HUDEP-2 (cell line): ENCODE results near the gene PSMD5.

Experiments used
- DNase-seq, 76 experiments: peaks; one replicate each; lab custom pipeline; 2025; ENCODE audit not compliant: unreplicated experiment in 76 of 76; lab: John Stamatoyannopoulos, UW

Gene PSMD5

DNA sequence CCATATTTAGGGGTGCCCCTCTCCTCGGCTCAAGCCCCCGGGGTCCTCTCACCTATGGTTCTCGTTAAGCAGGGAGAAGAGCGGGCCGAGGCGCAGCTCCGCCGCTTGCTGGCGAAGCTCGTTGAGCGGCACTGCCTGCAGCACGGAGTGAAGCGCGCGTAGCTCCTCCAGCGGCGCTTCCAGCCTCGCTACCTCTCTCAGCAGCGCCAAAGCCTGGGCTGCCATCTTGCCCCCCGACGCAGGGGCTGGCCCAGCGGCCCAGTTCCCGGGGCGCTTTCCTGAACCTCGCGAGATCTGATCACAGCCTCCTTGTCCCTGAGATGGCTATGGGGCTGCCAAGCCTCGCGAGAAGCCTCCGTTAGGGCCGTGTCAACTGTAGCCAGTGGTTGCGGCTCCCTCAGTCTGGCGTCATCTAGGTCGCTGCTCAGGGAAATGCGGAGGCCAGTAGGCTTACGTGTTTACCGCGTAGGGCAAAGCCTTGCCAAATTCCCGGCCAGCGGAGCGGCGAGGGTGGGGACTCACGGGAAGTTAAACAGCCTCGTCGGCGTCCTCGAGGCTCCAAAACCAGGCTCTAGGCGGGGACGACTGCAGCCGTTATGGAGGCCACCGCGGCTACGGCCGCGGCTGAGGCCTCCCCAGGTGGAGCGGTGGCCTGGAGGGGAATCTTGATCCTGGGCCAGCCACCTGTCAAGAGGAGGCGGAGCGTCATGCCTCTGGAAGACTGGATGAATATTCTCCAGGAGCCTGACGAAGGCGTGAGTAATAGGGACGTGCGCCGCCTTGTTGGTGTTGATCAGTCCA, at the start of gene PSMD5:
Gene PSMD5, minus strand, starts transcription at position 238 of the 801 bp plus-strand sequence. Its CDS starts 13 bp downstream, at position 225.
- DNase-seq = peak in 75 of 76 experiments; percentile 40 to 99 (median 96)

DNA sequence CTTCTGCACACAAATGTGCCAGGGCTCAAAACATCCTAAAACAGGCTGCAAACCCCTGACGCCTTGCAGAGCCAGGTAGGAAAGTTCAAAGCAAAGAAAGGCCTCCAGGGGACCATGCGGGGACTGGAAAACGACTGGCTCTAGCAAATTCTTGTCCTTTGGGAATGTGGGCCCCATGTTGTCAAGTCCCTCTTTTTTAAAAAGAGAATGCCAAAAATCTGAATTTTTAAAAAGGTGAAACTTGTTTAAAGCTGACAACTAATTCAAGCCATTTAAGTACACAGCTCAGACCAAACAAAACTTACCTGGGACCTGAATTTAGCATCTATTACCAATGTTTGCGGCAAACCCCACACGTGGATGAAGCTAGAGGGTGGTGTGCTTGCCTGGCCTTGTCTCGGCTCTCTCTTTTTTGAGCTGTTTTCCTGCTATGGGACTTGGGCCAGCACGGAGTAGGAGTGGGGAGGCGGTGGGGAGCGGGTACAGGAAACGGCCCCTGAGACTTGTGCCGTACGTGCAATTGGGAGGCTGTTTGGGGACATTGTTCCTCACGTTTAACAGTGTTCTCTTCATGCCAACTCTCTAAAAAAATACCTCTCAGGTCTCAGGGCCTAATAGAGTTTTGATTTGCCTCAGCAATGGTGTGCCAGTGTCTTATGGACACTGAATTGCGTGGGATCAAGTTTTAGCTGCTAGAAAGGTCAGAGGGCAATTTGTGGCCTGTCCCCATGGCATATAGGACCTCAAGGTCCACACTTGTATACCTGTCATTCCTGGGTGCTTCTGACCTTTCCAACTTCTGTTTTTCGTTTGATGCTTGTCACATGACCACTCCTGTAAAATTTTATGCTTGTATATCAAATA, 49.4 kb upstream of the PSMD5 start:
- no peak for DNase-seq

DNA sequence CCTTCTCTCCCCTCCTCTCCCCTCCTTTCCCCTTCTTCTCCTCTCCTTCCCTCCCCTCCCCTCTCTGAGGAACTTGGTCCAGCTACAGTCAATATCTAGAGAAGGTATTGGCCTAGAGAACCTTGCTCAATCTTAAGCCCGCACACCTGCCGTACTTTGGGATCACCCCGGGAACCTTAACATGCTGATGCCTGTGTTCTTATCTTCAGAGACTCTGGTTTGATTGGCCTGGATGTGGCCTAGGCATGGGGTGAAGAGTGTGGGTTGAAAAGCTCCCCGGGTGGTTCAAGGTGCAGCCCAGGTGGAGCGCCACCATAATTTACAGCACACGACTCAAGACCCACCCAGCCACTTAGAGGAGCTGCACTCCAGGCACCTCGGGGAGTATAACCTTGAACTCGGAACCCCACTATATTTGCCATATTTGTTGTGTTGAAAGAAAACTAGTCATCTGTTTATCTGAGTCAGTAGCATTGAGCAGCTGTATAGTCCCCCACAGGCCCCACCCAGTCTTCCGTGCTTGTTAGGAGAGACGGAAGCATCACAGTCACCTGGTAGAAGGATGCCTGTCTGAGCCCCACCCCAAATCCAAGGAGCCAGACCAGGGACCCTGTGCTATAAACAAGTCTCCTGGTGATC, 48.6 kb upstream of the PSMD5 start:
- no peak for DNase-seq

DNA sequence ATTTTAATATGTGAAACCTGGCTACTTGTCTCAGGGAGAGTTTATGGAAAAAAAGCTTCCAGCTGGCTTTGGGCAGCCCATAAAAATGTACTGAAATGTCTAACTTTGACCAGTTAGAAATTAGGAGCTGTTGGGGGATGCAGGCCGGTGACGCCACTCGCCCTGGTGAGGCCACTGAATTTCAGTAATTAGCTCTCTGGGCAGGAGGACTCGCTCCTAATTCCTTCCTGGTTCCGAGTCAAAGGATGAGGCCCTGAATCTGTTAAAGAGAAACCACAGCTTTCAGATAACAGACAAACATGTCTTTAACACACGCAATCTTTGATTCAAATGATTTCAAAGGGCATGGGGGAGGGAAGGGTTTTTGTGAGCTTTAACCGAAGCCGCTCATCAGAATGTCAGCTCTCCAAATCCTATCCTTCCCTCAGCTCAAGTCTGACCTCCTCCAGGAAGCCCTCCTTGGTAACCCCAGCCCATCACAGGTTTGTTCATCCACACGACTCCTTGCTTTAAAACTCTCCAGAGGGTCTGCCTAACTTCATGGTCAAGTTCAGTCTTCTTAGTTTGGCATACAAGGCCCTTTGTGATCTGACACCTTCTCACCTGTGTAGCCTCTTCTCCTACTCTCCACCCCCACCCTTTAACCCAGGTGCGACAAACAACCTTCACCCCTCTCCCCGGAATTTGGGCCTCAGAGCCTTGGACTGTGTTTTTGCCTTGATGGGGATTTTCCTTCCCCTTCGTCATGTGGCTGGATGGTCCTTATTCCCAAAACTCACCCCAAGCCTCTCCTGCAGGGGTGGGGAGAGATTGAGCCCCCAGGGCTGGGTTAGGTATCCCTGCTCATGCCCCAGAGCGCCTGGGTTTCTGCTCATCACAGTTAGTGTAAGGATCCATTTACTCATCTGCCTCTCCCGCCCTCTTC, 47.9 kb upstream of the PSMD5 start:
- DNase-seq = no peak

DNA sequence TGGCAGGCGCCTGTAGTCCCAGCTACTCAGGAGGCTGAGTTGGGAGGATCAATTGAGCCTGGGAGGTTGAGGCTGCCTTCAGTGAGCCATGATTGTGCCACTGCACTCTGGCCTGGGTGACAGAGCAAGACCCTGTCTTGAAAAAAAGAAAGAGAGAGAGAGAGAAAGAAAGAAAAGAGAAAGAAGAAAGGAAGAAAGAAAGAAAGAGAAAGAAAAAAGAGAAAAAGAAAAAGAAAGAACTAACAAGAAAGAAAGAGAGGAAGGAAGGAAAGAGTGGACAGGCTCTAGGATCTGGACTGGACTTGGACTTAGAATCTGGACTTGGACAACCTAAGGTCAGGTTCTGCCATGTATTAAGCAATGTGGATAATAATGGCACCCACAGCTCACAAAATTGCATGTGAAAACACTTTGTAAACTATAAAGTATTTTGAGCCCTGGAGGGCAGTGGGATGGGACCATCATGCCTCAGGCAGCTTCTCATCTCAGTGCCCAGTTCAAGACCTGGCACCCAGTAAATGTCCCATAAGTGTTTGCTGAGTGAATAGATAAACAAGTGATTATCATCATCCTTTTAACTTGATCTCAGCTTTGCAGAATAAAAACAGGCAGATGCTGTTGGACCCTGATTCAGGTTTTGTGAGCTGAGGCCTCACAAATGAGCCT, 47.0 kb upstream of the PSMD5 start:
- no peak for DNase-seq

DNA sequence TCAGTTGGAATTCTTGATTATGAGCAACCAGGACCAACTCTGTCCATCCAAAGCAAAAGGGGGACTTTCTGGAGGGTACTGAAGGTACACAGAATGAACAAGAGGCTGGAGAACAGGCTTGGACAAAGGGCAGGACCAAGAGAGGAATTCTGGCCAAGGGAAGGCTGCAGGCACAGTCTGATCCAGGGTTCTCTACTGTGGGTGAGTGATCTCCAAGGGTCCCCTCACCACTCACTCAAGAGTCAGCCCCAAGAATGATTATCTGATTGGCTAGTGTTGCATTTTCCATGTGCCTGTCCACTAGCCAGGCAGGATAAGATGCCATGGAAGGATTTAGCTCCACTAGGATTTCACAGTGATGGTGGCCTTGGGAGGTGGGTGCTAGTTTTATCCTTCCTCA, 45.9 kb upstream of the PSMD5 start:
- DNase-seq = no peak

DNA sequence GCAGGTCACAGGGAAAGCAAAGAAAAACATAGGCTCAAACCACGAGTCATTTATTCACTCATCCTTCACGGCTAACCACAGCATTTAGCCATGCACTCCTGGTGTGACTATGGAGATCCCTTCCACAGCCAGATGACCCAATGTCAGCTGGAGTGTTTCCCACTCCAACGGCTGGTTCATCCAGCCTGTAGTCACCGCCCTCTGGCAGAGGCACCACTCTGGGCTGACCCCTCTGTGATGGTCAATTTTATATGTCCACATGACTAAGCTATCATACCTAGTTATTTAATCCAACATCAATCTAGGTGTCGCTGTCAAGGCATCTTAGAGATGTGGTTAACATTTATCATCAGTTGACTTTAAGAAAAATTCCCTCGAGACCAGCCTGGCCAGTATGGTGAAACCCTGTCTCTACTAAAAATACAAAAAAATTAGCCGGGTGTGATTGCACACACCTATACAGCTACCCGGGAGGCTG, 43.8 kb upstream of the PSMD5 start:
- DNase-seq = no peak

DNA sequence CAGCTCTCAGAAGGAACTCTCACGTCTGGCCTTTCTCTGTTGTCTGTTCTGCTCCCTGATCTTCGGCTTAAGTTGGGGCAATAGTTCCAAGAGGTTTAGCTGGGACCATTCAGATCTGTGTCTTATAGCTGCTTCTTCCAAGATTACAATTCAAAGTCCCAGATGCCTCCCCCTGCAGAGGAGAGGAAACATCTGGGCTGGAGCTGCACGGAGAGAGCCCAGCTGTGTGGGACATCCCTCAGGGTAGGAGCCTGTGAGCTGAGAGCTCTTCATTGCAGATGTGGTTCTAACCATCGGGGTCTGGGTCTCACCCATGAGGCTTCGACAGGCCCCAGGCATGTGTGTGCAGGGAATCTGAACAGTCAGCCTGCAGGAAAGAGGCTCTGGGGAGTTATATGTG, 43.2 kb upstream of the PSMD5 start:
- DNase-seq = no peak

DNA sequence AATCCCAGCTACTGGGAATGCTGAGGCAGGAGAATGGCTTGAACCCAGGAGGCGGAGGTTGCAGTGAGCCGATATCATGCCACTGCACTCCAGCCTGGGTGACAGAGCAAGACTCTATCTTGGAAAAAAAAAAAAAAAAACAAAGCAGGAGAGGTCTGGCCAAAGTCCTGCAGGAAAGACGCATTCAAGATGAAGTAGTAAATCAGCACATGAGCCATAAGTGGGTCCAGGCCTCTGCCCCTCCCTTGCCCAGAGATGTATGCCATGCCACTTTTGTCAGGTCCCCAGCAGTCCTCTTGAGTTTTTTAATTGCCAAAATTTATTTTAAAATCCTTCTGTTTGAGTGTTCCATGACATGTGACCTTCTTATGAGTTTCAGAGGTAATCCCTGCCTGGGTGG, 42.7 kb upstream of the PSMD5 start:
- no peak for DNase-seq

DNA sequence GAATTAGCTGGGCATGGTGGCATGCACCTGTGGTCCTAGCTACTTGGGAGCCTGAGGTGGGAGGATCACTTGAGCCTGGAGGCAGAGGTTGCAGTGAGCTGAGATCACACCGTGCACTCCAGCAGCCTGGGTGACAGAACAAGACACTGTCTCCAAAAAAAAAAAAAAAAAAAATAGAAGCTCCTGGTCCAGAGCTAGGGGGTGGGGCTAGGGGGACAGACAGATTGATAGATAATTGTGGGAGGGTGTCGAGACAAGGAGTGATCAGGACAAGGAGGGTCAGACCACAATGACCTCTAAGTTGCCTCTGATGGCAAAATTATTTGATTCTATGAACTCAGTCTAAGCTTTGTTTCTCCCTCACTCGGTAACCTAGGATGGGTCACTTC, 40.9 kb upstream of the PSMD5 start:
- no peak for DNase-seq

DNA sequence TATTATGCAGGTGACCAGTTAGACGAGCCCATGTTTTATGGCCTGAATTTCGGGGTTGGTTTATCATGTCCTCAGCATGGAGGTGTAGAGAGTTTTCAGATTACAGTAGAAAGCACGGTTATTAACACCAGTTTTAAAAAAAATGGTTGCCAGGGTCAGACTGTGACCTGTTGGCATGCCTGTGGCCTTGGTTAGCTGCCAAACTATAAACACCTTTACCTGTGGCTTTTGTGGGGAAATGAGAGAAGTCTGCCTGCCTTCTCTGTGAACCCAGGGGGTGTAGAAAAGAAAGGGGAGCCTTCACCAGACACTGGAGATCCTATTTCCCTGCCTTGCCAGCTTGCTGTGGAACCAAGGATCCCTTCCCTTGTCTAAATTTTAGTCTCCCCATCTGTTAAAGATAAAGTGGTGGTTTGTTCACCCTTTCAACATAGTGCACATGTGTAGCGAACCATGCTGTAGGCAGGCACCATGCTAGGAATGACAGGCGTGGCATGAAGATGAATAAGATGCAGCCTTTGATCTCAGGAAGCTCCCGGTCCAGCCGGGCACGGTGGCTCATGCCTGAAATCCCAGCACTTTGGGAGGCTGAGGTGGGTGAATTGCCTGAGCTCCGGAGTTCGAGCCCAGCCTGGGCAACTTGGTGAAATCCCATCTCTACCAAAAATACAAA, 40.3 kb upstream of the PSMD5 start:
- DNase-seq = no peak

DNA sequence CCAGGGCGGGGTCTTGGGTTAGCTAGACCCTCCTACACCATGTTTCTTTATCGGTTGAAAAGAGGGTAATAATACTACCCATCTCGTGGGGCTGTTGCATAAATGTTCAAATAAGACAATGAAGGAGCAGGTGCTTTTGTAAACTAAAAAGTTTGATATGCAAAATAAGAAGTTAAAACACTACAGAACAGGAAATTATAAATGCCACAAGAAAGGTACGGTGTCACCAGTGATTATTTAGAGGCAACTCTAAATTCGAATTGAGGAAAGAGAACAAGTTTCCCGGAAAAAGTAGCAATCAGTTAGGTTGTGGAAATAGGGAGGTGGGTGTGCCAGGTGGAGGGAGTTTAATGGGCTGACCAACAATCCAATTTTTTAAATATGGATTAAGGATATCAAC, 36.7 kb upstream of the PSMD5 start:
- DNase-seq = no peak

DNA sequence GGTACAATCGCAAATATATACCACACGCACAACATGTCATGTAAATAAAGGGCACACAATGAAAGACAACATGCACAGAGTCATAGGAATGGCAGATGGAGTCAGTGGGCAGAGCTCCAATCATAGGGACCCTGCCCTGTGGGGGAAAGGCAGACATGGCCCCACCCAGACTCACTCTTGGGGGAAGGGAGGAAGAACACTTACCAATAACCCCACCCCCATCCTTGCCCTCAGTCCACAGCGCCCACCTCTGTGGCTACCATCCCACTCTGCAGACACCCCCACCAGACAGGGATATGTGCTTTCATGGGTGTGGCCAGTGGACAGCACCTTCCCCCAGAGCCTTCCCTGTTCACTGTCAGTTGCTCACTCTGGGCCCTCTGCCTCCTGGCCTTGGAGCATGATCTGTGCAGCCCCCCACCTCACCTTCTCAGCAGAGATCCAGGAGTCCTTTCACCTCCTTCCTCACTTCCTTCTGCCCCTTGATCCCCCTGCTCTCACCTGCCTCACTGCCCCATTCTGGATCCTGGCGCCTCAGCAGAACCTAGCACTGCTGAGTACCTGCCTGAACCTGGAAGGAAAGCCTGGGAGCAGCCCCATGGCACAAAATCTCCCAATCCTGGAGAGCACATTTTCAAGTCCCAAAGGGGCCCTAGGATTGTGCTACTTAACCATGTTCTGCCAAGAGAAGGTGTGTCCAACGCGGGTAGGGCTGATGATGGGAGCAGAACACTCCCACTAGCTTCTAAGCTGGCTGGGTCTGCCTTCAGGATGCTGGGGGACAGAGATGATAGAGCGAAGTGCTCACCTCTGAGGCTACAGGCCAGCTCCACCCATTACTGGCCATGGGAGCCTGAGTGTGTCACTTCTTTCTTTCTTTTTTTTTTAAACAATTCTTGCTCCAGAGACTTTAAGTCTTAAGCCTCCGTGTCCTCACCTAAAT, 35.7 kb upstream of the PSMD5 start:
- DNase-seq = peak in 17 of 76 experiments; percentile 1 to 36 (median 14)

DNA sequence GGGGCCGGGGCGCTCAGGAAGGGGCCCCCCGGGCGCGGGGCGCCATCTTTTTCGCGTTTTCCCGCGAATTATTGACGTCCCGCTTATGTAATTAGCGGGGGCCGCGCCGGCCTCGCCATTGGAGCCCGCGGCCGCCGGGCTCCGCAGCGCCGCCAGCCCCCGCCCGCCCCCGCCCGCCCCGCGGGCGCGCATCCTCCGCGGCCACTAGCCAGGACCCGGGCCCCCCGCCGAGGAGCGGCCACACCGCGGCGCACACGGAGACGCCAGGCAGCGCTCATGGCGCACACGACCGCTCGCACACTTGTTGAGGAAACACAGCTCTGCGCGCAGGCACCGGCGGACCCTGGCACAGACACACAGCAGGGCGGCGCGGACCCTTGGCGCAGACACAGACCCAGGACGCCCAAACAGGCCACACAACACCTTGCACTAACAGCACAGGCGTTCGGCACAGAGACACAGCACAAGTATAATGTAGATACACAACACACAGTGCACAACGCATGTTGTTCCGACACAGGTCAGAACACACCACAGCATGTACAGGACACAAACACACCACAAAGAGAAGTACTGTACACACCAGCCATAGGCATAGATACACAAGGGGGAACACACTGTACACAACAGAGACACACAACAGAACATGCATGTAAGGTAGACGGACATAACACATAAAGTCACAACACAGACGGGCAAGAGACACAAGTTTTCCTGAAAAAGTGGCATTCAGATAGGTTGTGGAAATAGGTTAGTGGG, 34.7 kb upstream of the PSMD5 start:
- peak in 70 of 76 experiments; percentile 8 to 75 (median 54) for DNase-seq

DNA sequence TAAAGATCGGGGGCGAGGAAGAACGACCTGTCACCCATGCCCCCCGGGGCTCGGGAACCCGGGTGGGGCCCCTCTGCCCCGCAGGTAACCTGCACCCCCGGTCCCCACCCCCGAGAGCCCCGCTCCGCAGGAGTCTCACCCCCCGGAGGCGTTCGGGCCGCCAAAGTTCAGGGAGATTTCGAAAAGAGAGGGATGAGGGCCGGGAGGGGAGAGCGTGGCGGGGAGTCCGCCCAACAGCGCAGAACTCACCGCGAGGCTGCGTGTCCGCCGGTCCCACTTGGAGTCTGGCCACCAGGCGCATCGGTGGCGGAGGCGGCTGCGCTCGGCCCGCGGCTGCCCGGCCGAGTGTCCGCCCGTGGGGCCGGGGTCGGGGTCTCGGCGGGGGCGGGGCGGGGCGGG, 34.1 kb upstream of the PSMD5 start, which contains the start of gene PHF19:
Gene PHF19, minus strand, starts transcription at position 347 of the 399 bp plus-strand sequence. CDS start 2,447 bp downstream, outside the sequence.
- DNase-seq = peak in 22 of 76 experiments; percentile 35 to 59 (median 49)

DNA sequence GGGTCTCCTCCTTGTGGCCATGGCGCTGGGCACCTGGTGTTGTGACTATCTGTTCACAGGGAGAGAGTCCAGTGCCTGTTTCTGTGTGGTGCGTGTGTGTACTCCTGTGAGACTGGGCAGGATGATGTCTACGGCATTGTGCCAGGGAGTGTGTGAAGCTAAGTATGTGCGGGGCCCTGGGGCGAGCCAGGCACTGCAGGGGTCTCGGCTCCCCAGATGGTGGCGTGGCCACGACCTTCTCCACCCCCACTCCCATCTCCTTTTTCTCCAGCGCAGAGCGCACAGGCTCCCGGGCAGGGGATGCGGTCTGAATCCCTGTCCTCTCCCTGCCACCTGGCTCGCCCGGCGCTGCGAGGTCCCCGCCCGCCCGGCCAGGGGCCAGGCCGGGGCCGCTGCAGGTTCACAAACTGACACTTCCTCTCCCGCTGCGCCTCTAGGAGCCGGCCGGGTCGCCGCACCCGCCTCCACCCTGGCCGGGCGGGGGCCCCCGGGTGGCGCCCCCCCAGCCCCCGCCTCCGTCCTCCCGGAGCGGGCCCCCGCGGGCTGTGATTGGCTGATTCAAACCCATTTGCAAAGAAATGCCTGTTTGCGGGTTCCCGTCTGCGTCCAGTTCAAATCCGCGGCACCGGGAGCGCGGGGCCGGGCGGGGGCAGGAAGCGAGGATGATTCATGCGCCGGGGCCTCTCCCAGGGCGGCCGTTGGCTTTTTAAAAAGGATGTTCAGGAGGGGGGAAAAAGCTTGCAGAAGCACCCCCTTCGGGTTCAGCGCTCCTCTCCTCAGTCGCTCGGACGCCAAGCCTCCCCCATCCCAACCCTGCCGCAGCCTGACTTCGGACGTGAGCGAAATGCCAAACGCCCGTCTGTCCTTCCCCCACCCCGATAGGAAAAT, 33.5 kb upstream of the PSMD5 start:
- peak in 73 of 76 experiments; percentile 29 to 92 (median 82) for DNase-seq
